ENCODE measurements around the gene DAPL1.

DAPL1 gene

GRCh38 chr2:158795195-158795924 lies at the start of gene DAPL1:
DAPL1 (plus strand) TSS chr2:158795317; CDS start chr2:158795373, 56 bp downstream.
- H3K4me3 ChIP-seq (ENCODE audit: low read depth, low read length), result no peak within 1 kb of the TSS

- no peak overlapping the region for H3K4me3 ChIP-seq (ENCODE audit: low read depth, low read length)
Observed at GRCh38 chr2:158745866-158746382, 49.2 kb upstream of the DAPL1 start.

- no peak overlapping the region for H3K4me3 ChIP-seq (ENCODE audit: low read depth, low read length)
Observed at GRCh38 chr2:158746488-158746887, 48.6 kb upstream of the DAPL1 start.

- no peak overlapping the region for H3K4me3 ChIP-seq (ENCODE audit: low read depth, low read length)
Observed at GRCh38 chr2:158747281-158747680, 47.8 kb upstream of the DAPL1 start.

- H3K4me3 ChIP-seq (ENCODE audit: low read depth, low read length), result no peak overlapping the region
Observed at GRCh38 chr2:158748926-158749590, 46.1 kb upstream of the DAPL1 start.

- no peak overlapping the region for H3K4me3 ChIP-seq (ENCODE audit: low read depth, low read length)
Observed at GRCh38 chr2:158750458-158751125, 44.5 kb upstream of the DAPL1 start.

GRCh38 chr2:158753641-158754611 lies 41.2 kb upstream of the DAPL1 start:
- H3K4me3 ChIP-seq (ENCODE audit: low read depth, low read length), result no peak overlapping the region

- no peak overlapping the region for H3K4me3 ChIP-seq (ENCODE audit: low read depth, low read length)
Observed at GRCh38 chr2:158755310-158756087, 39.6 kb upstream of the DAPL1 start.

- no peak overlapping the region for H3K4me3 ChIP-seq (ENCODE audit: low read depth, low read length)
Observed at GRCh38 chr2:158756331-158756730, 38.8 kb upstream of the DAPL1 start.

- no peak overlapping the region for H3K4me3 ChIP-seq (ENCODE audit: low read depth, low read length)
Observed at GRCh38 chr2:158756976-158757375, 38.1 kb upstream of the DAPL1 start.

GRCh38 chr2:158760887-158761286 lies 34.2 kb upstream of the DAPL1 start:
- H3K4me3 ChIP-seq (ENCODE audit: low read depth, low read length), result no peak overlapping the region

GRCh38 chr2:158761621-158762020 lies 33.5 kb upstream of the DAPL1 start:
- no peak overlapping the region for H3K4me3 ChIP-seq (ENCODE audit: low read depth, low read length)

- H3K4me3 ChIP-seq (ENCODE audit: low read depth, low read length), result no peak overlapping the region
Observed at GRCh38 chr2:158762336-158762735, 32.8 kb upstream of the DAPL1 start.

- H3K4me3 ChIP-seq (ENCODE audit: low read depth, low read length), result no peak overlapping the region
Observed at GRCh38 chr2:158766524-158766923, 28.6 kb upstream of the DAPL1 start.

- no peak overlapping the region for H3K4me3 ChIP-seq (ENCODE audit: low read depth, low read length)
Observed at GRCh38 chr2:158772306-158773078, 22.6 kb upstream of the DAPL1 start.

GRCh38 chr2:158773121-158773520 lies 22.0 kb upstream of the DAPL1 start:
- no peak overlapping the region for H3K4me3 ChIP-seq (ENCODE audit: low read depth, low read length)

- no peak overlapping the region for H3K4me3 ChIP-seq (ENCODE audit: low read depth, low read length)
Observed at GRCh38 chr2:158774681-158775080, 20.4 kb upstream of the DAPL1 start.

- no peak overlapping the region for H3K4me3 ChIP-seq (ENCODE audit: low read depth, low read length)
Observed at GRCh38 chr2:158775273-158776027, 19.7 kb upstream of the DAPL1 start.
